Islet precursor cell (in vitro differentiated cells): ENCODE data around the gene AKNAD1.

Source experiments
- DNase-seq: peaks from one replicate; pipeline ENCODE4 v3.0.0-alpha.2; 2018

The AKNAD1 gene

DNA sequence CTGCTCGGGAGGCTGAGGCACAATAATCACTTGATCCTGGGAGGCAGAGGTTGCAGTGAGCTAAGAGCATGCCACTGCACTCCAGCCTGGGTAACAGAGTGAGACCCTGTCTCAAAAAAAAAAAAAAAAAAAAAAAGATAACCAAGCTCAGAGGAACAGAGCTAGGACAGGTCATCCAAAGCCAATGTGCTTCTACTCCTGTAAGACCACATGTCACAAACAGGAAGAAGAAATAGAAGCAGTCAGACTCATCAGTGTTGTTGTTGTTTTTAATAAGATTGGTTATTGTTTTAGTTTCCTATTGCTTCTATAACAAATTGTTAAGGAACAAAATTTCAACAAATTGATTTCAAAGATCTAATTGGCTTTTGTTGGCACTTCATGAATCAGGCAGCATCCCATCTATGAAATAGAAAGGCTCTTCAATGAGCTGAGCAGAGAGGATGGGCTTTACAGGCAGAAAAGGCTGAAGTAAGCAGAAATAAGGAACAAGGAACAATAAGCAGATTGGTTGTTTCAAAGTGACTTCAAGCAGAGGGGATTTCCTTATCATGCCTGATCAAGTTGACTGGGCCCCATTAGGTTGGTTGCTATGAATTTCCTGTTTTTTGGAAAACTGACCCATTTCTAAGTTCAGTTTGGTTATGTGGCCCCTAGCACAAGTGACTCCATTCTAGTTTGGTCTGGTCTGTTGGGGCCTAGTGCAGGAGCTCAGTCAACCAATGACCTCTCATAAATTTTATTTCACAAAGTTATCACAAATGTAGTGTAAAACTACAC, 6.0 kb upstream of the AKNAD1 start:
- no peak for DNase-seq

DNA sequence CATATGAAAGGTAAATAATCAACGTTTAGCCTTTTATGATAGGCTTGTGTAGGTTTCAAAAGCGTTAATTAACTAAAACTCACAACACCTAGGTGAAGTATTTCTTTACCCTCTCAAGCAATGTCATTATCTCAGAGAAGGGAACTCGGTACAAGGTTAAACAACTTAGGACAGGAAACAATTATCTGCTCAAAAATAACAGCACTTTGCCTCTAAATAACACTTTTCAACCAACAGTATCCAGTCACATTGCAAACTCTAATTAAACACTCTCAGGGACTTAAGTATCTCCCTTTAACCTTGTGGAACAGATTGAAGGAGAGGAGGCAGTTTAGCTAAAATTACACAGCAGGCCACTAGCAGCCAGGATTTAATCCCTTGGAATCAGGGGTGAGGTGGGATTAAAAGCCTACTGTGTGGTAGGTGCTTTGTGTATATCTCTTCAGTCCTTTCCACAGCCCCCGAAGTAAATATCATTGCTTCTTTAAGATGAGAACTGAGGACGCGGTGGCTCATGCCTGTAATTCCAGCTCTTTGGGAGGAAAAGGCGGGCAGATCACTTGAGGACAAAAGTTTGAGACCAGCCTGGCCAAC, 5.2 kb upstream of the AKNAD1 start:
- DNase-seq = no peak

DNA sequence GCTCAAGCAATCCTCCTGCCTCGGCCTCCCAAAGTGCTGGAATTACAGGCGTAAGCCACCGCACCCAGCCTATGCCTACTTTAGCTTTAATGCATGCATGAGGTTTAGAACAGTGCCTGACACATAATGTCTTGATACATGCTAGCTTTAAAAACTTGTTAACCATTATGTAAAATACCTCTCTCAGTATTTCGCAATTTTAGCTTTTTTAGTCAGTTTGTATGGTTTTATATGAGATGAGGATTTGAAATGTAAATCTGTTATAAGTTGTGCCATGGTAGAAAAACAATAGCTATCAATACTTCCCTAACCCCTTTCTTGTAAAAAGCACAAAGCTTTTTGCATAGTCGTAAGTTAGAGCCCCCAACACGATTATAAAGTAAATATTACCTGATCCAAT, 4.7 kb upstream of the AKNAD1 start:
- no peak for DNase-seq

DNA sequence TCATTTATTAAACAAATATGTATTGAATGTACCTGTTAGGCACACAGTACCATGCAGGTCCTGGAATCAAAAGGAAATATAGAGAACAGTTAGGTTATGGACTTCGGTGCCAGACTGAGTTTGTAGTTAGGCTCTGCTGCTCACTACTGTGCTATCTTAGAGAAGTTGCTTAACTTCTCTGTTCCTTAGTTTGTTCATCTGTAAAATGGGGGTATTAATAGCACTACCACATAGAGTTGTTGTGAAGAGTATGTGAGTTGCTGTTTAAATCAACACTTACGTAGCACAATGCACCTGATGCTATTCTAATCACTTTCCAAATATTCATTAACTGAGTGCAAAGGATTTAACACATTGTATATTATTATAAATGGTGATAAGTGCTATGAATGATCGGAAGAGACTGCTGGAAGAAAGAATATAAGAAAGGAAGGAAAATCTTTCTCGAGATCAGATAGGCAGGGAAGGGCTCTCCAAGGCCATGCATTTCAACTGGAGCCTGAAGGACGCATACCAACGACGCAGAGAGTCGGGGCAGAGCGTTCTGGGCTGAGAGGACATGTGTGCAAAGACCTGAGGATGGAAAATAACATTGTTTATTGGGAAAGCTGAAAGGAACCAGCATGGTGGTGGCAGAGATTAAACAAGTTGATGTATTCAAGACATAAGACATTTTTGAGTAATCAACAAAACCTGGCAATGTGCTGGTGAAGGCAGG, 3.5 kb upstream of the AKNAD1 start:
- no peak for DNase-seq

DNA sequence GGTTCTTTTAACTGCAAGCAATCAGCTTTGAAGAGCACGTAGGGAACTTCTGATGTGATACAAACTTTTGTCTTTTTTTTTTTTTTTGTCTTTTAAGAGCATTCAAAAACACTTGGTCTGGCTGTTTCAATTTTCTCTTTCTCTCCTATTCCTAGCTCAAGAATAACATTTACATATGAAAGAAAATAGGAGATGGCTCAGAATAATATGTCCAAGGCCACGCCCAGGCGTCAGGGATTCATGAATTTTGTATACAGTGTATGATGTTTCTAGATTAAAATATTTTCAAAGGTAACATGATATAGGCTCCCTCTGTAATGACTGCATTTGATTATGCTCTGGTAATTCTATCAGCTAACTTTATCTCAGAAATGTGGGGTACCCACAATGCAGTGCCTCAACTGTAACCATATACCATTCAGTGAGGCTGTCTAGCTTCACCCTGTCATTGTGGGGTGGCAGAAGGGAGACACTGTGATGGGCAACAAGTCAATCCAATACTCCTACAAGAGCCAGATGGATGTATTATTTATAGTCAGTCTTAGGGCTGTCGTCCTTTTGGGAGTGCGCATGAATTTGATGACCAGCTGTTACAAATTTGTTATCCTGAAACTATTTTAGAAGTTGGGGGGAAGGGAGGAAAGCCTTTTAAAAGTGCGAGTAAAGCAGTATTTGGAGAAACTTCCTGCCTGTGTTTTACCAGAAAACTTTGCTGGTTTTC, 1.5 kb upstream of the AKNAD1 start:
- no peak for DNase-seq

DNA sequence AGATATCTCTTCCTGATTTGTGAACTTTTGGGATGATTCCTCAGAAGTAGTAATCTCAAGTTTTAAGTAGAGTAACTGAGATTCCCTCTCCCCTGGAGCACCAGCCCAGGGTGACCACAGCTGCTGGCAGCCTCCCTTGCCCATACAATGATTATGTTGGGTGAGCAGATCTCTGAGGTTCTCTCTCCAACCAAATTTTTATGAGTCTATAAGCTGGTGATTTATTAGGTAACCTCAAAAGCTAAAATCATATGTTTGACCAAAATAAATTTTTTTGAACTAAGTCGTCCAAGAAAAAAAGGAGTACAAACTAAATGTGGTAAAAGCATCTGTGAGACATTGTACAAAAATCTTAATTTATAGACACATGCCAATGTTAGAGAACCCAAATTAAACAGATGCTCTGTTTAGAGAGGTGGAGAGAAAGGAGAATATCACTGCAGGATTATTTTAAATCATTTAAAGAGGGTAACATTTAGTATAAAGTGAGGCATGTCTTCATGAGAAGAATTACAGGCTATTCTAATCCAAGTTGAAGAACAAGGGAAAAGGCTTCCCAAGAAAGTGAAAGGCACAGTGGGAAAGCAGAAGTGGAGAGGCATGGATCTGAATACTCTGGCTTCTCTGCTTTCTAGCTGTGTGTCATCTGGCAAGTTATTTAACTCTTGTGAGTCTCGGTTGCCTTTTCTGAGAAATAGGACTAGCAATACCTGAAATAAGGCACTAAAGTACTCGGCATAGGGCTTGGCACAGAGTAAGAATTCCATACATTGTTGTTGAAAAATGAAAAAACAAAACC, 2.5 kb downstream of the AKNAD1 start:
- no peak for DNase-seq

DNA sequence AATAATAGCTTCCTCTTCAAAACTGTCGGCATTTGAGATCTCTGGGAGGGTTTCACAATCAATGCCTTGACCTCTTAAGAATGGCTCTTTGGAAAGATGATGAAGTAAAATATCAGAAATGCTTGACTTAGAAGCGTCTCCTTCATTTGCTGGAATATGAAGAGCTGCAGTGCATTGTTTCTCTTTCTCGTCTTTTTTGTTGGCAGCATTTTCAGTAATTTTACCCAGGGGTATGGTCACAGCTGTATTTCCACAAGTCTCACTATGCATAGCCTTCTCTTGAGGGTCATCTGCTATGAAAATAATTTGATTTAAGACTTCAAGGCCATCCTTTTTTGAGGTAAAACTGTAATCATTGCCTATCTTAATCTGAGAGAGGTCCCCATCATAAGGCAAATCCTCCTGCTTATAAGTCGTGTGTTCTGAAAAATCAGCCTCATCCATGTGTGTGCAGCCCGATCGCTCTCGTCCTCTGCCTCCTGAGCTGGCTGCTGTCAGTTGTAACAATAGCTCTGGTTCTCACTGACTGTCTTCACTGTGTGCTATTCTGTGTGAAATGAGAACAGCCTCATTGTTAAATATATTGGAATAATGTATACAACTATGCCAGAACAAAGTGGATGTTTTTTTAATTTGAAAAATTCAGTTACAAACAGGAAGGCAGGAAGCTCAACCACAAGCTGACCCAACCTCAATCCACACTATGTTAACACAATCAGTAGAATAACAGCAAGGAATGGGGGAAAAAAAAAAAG, 4.5 kb downstream of the AKNAD1 start:
- DNase-seq = no peak

DNA sequence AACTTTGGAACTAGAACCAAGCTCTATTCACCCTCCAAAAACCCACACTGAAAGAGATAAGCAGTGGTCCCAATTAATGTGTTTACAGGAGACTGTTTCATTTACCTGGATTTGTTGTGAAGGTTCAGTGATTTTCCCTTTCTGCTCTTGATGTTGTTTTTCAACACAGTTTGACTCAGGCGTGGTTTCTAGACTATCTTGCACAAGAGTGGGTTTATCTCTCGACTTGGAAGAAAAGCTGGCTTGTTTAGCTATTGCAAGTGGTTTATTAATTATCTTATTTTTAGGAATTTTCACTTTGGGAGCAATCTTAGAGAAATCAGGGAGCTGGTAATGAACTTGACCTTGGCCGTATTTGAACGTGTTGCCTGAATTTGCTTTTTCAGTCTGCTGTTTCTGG, 5.3 kb downstream of the AKNAD1 start:
- DNase-seq = no peak

DNA sequence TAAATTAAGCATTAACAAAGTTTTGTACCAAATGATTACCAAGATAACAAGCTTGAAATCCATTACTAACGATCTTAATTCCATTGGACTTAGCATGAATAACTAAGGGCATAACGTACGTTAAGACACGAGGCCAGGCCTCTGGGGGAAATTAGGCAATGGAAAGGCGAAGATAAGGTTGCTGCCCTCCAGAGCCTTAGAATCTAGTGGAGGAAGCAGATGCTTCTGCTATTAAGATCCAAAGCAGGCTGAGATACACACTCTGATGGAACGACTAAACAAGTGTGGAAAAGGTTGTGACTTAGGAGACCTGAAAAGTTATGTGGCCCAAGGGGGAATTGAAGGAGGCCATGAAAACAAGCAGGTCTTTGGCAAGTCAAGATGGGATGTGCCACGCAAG, 6.0 kb downstream of the AKNAD1 start:
- DNase-seq = no peak

DNA sequence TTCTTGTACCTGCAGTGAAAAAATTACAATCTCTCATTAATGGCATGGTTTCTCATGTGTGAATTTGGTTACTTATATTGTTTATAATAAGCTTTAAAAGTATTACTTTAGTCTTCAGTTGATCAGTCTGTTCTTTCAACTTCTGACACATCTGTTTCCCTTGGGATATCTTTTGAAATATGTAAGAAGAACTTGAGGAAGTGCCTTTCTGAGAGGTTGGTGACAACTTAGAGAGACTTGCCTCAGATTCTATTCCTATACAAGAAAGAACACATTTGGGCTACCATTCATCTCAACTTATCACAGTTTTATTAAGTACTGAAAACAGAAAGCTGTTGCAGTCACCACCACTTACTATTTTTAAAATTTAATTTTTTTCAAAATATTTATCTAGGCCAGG, 8.1 kb downstream of the AKNAD1 start:
- DNase-seq = no peak

DNA sequence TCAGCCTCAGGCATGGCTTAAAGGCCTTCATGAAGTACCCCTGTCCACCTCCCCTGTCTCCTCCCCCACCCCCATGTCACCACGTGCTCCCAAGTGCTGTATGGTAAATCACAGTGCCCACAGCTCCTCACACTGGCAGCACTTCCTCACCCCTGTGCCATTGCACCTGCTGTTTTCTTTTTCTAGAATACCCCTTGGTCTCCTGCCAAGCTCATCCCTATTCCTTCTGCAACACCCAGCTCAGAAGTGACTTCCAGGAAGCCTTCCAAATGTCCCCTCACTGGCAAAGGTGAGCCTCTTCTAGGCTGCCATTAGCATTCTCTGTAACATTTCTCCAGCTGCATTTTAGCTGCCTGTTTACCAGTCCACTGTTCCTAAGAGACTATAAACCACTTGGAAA, 9.4 kb downstream of the AKNAD1 start:
- no peak for DNase-seq

DNA sequence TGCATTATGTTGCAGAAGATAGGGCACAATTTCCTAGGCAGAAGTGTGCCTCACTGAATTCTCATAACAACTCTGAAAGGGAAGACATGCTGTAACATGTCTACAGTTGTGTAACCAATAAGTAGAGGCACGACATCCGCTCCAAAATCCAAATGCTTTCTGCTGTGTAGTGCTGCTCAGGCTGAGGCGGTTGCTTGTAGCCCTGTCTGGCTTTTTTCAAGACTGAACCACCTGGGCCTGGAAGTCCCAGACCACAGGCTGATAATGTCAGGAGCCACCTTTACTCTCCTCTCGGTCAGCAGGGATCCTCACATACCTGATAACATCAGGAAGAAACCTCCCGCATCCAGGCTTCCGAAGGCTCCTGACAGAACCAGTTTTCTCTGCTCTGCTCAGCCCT, 10.9 kb downstream of the AKNAD1 start:
- DNase-seq = peak; percentile 90

DNA sequence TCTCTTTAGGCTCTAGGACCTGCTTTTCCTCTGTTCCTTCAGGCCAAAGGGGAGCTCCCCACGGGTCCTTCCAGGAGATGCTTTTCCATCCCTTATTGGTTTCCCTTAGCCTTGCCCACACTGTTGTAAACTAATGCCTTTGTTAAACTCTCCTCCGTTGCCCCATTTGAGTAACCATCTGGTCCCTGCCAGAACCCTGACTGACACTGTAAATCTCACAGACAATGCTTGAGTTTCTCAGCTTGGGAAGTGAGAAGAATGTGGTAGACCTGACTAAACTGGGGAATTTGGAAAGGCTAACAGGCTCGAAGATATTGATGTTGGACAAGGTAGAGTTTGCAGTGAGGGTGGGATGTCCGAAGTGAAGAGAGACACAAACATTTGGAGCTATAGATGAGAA, 11.4 kb downstream of the AKNAD1 start:
- no peak for DNase-seq

DNA sequence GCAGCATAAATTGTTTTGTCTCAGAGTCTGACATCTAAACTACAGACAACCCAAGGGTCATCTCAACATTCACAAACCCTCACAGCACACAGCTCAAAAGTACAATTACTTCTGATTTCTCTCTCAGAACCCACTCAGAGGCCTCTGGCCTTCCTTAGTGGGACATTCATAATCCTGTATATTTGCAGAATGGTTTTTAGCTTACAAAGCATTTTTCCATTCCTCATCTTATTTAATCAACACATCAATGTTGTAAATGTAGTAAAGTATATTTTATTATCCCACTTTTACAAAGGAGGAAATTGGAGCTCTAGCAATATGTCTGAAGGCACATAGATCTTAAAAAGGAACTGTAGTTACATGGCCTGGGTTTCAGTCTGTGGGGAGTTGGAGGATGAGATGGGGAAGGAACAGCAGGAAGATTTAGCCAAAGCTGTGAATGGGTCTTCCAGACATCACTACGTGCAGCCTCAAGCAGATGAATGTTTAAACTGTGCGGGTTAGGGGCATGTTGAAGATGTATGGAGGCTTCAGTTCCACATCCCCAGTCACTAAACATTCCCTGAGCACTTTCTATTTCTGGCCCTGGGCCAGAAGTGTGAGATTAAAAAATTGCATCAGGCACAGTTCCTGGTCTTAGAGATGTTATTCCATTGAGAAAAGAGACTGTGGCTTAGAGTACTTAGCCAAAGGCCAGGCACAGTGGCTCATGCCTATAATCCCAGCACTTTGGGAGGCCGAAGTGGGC, 13.3 kb downstream of the AKNAD1 start:
- no peak for DNase-seq

DNA sequence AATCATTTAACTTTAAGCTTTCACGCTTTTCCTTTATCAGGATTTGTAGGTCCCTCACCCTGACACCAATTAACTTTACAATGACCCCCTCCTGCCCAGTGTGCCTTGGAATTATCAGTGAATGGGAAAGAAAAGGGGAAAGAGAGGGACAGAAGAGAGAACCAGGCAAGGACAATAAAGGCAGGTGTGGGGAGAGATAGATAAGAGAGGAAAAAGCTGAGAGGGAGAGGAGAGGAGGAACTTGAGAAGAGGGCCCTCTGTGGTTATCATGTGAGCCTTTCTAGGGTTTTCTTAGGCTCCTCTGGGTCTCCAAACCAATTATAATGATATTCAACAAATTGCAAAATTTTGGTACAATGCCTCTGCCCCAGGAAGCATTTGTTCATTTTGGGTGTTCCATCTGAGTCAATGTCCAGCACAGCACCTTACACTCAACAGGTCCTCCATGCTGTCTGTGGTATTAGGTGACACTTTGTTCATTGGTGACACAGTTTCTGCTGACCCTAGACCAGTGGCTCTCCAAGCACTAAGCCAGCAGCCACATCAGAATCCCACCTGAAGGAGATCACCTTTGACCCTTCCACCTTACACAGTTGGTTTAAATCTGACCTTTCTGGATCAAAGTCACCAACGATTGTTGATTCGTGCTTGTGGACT, 14.2 kb downstream of the AKNAD1 start:
- DNase-seq = no peak

DNA sequence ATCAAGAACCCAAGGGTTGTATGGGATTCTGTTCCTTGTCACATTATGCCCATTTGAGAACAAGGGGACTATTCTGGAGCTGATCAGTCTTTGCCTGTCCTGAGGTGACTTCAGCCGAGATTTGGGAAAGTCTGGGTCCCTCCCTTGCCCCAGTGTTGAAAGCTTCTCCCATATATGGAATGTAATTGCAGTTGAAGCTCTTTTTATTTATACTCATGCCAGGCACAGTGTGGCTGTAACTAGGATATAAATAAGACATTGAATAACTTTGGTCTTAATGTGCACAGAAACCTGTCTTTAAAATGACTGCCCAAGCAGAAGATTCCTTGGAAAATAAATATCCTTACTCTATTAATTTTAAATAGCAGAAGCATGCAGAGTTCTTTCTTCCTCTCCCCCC, 15.2 kb downstream of the AKNAD1 start:
- DNase-seq = no peak

DNA sequence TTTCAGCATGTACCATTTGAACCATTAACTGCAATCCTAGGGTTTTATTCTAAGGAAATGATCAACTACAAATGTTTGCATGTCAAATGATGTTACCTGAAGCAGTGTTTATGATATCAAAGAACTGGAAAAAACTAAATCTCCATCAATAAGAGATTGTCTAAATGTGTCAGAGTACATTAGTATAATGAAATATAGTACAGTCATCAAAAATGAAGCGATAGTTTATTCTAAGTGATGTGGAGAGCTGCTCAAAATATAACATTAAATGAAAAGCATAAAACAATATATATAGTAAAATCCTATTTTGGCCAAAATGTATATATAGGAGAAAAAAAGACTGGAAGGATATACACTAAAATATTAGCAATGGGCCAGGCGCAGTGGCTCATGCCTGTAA, 24.0 kb downstream of the AKNAD1 start:
- no peak for DNase-seq

DNA sequence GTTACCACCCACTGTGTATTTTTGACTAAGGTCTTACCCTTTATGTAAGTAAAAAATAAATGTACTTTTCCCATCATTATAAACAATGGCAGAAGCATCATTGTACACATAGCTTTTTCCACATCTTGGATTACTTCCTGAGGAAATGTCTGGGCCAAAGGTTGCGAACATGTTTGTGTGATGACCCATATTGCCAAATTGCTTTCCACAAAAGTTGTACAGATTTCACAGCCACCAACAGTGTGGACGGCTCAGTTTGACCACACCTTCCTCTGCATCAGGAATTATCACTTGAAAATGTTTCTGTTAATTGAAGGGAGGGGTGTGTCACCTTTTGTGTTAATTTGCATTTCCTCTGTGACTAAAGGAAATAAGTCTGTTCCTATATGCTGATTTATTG, 25.7 kb downstream of the AKNAD1 start:
- DNase-seq = no peak

DNA sequence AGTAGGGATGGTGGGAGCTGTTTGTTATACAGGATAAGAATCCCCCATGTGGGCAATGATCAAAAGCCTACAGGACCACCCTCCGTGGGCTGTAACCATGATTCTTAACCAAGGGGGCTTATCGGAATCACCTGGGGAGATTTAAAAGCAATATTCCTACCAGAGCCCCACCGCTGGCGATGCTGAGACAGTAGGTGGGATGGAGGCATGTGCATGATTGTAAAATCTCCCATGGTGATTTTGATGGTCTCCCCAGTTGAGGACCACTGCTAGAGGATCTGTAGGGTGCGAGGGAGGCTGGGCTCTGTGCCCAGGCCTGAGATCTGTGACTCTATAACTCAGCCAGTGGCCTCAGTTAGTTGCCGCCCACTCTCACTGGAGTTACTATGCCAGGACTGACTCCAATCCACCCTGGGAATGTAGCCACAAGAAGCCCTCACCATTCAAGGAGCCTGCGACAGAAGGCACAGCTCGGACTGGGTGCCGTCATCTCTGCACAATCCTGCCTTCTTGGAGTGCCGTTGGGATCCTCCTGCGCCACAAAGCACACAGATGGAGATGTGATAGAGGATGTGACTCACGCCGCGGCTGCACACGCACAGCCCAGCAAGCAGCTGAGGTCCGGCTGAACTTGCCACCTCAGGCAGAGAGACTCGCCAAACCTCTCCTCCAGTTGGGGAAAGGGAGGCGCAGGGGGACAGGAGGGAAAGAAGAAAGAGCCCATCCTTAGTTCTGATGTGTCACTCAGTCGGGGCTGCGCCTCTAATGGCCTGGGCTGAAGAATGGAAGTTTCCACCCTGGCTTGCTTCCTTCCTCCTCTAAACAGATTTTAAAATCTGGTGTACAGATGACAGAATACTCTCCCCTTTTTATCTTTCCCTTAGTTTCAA, 26.5 kb downstream of the AKNAD1 start:
- DNase-seq = peak; percentile 86

DNA sequence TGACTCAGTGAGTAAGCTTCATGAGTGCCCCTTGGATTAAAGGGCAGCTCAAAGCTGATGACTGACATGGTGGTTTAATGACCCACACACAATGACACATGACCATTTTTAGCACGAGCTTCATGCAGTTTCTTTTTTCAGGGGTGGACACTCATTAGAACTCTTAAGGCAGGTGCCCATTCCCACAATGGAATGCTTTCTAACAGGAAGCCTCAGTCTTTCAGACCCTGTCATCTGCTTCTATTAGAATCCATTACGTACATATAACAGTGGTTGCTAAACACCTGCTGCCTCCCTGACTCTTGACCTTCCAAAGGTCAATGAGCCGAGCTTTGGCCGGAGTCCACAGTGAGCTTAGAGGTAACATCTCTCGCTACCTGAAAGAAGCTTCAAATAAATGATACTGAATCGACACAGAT, 27.4 kb downstream of the AKNAD1 start:
- no peak for DNase-seq
